GM18499 (cell line): ENCODE results near the gene THEM5.
"Not testable (repeated sequence)": the region's sequence is repeated elsewhere in the genome, so short reads cannot be mapped to it uniquely, and the experiment has no call there.

ENCODE experiments used
- ATAC-seq: cut with Tn5 transposase; IDR thresholded peaks from one replicate; pipeline ENCODE4 v1.9.1; 2021; ENCODE audit warnings: moderate number of reproducible peaks; ENCODE audit not compliant: insufficient read depth, unreplicated experiment

The THEM5 gene

GRCh38 chr1:151868486-151868885, 15.0 kb upstream of the THEM5 start:
- ATAC-seq, result no peak

GRCh38 chr1:151867765-151868411, 14.4 kb upstream of the THEM5 start:
- ATAC-seq, result no peak

GRCh38 chr1:151867321-151867720, 13.8 kb upstream of the THEM5 start:
- no peak for ATAC-seq

GRCh38 chr1:151864411-151864810, 10.9 kb upstream of the THEM5 start:
- no peak for ATAC-seq

GRCh38 chr1:151862604-151863003, 9.1 kb upstream of the THEM5 start:
- no peak for ATAC-seq

- no peak for ATAC-seq
Observed at GRCh38 chr1:151860504-151861187, 7.1 kb upstream of the THEM5 start.

GRCh38 chr1:151859891-151860293, 6.4 kb upstream of the THEM5 start:
- no peak for ATAC-seq

- no peak for ATAC-seq
Observed at GRCh38 chr1:151858886-151859665, 5.6 kb upstream of the THEM5 start.

GRCh38 chr1:151858030-151858746, 4.7 kb upstream of the THEM5 start:
- ATAC-seq, result no peak

- ATAC-seq, result no peak
Observed at GRCh38 chr1:151855933-151856332, 2.4 kb upstream of the THEM5 start.

- ATAC-seq, result not testable (repeated sequence)
Observed at GRCh38 chr1:151855516-151855915, 2.0 kb upstream of the THEM5 start.

GRCh38 chr1:151854658-151855057, 1.1 kb upstream of the THEM5 start:
- ATAC-seq, result no peak

GRCh38 chr1:151852733-151853132, 779 bp downstream of the THEM5 start:
- no peak for ATAC-seq

GRCh38 chr1:151851886-151852285, 1.6 kb downstream of the THEM5 start:
- no peak for ATAC-seq

- no peak for ATAC-seq
Observed at GRCh38 chr1:151849871-151850270, 3.6 kb downstream of the THEM5 start.

- ATAC-seq, result no peak
Observed at GRCh38 chr1:151849126-151849525, 4.4 kb downstream of the THEM5 start.

- ATAC-seq, result no peak
Observed at GRCh38 chr1:151847867-151848596, 5.5 kb downstream of the THEM5 start.

- no peak for ATAC-seq
Observed at GRCh38 chr1:151846686-151847237, 6.8 kb downstream of the THEM5 start.

- no peak for ATAC-seq
Observed at GRCh38 chr1:151846062-151846568, 7.4 kb downstream of the THEM5 start.

GRCh38 chr1:151843398-151843797, 10.1 kb downstream of the THEM5 start:
- no peak for ATAC-seq
